ENCODE data around the gene DDIT3.

Gene DDIT3

DNA sequence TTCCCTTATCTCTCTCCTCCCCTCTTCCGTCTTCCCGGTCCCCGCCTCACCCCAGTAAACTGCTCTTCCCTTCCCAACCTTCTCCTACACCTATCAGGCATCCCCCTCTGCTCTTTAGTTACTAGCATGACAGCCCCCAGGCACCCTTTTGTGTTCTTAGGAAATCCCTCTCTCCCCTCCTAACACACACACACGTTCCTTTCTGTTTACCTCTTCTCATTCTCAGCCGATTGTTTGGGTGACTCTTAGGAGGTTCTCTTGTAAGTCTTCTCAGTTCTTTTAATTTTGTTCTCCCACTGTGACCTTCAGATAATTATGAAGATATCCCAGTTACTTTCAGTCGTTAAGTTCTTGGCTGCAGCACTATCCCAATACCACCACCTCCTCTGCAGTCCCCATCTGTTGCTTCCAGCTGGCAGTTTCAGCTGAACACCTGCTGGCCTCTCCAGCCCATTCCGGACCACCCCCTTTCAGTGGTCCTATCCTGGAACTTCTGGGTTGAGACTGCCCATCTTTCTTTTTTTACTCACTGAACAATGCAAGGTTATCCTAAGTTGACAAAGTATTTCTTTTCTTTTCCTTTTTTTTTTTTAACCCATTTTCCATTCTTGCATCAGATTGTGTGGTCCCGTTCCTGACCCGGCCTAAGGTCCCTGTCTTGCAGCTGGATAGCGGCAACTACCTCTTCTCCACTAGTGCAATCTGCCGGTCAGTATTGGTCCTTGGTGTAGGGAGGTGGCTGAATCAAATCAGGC, 31.7 kb downstream of the DDIT3 start:
- no peak for DNase-seq (ENCODE audit: low read depth)
- H3K4me3 ChIP-seq (ENCODE audit: low read depth, low read length), result peak overlapping the region; percentile 99
- TF ChIP-seq, protein P1, sequence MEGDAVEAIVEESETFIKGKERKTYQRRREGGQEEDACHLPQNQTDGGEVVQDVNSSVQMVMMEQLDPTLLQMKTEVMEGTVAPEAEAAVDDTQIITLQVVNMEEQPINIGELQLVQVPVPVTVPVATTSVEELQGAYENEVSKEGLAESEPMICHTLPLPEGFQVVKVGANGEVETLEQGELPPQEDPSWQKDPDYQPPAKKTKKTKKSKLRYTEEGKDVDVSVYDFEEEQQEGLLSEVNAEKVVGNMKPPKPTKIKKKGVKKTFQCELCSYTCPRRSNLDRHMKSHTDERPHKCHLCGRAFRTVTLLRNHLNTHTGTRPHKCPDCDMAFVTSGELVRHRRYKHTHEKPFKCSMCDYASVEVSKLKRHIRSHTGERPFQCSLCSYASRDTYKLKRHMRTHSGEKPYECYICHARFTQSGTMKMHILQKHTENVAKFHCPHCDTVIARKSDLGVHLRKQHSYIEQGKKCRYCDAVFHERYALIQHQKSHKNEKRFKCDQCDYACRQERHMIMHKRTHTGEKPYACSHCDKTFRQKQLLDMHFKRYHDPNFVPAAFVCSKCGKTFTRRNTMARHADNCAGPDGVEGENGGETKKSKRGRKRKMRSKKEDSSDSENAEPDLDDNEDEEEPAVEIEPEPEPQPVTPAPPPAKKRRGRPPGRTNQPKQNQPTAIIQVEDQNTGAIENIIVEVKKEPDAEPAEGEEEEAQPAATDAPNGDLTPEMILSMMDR (IDR thresholded peaks at IDR 0.05; ENCODE audit: low read depth, low read length), result no peak
- no peak for TF ChIP-seq POLR2A (IDR thresholded peaks at IDR 0.05; ENCODE audit: extremely low read depth, insufficient read length)
- no peak for TF ChIP-seq MYC (IDR thresholded peaks at IDR 0.05; ENCODE audit: low read depth, low read length)
- TF ChIP-seq, protein P2, sequence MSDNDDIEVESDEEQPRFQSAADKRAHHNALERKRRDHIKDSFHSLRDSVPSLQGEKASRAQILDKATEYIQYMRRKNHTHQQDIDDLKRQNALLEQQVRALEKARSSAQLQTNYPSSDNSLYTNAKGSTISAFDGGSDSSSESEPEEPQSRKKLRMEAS (IDR thresholded peaks at IDR 0.05; ENCODE audit: low read depth, low read length), result no peak

DNA sequence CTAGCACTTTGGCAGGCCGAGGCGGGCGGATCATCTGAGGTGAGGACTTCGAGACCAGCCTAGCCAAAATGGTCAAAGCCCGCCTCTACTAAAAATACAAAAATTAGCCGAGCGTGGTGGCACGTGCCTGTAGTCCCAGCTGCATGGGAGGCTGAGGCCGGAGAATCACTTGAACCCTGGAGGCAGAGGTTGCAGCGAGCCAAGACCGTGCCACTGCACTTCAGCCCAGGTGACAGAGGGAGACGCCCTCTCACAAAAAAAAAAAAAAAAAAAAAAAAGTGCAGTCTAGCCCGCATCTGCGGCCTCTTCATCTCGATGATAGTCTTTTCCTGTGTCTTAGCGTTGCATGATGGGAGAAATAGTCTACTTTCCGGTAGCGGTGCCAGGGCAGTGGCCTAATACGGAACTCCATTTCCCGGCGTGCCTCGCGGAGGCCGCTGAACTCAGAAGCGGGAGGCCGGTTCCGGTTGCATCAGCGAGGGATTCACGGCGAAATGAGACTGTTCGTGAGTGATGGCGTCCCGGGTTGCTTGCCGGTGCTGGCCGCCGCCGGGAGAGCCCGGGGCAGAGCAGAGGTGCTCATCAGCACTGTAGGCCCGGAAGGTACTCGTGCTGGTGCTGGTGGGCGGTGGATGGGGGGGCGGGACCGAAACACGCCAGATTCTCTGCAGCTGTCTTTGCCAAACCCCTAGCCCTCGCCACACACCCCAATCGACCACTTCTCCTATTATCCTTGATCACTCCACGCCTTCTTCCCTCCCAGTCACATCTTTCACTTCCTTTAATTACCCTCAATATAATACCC, 32.5 kb downstream of the DDIT3 start, which contains the start of gene MARS1:
MARS1 (plus strand) TSS at position 472 of the 805 bp plus-strand sequence; CDS start at position 495, 23 bp downstream.
- H3K4me3 ChIP-seq (ENCODE audit: low read depth, low read length), result peak within 1 kb of the TSS; percentile 99
- TF ChIP-seq, protein P1 (IDR thresholded peaks at IDR 0.05; ENCODE audit: low read depth, low read length), result peak; percentile 47
- TF ChIP-seq, protein P2 (IDR thresholded peaks at IDR 0.05; ENCODE audit: low read depth, low read length), result peak; percentile 65
- TF ChIP-seq MYC (IDR thresholded peaks at IDR 0.05; ENCODE audit: low read depth, low read length) (peak; percentile 58), POLR2A (IDR thresholded peaks at IDR 0.05; ENCODE audit: extremely low read depth, insufficient read length) (peak; percentile 48)
- DNase-seq (ENCODE audit: low read depth), result peak; percentile 98

DNA sequence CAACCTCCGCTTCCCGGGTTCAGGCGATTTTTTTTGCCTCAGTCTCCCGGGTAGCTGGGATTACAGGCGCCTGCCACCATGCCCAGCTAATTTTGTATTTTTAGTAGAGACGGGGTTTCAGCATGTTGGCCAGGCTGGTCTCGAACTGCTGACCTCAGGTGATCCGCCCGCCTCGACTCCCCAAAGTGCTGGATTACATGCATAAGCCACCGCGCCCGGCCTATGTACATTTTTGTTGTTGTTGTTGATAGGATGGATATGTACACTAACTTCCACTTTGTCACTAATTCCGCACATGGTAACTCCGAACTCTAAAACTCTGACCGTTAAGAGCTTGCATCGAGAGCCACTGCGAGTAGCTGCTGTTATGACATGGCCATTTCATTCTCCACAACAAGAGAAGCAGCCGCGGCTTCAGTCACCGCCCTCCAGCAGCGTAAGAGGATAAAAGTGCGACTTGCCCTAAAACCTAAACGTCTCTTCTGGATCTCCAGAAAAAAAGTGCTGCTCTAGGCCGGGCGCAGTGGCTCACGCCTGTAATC, 33.2 kb downstream of the DDIT3 start:
- DNase-seq (ENCODE audit: low read depth), result no peak
- TF ChIP-seq, protein P2 (IDR thresholded peaks at IDR 0.05; ENCODE audit: low read depth, low read length), result no peak
- TF ChIP-seq, protein P1 (IDR thresholded peaks at IDR 0.05; ENCODE audit: low read depth, low read length), result no peak
- no peak for TF ChIP-seq MYC (IDR thresholded peaks at IDR 0.05; ENCODE audit: low read depth, low read length)
- no peak for TF ChIP-seq POLR2A (IDR thresholded peaks at IDR 0.05; ENCODE audit: extremely low read depth, insufficient read length)
- no peak overlapping the region for H3K4me3 ChIP-seq (ENCODE audit: low read depth, low read length)

DNA sequence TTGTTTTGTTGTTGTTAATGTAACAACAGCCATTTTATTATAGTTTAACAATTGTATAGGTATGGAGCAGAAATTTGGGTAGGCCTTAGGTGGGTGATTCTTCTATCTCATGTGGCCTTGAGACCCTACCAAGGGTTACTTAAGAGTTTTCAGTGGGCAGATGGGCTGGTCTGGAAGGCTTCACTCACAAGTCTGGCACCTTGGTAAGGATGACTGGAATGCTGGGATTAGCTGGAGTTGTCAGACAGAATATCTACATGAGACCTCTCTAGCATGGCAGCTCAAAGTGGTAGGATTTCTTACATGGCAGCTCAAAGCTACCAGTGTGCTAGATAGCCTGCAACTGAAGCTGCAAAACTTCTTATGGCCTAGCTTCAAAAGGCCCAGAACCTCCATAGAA, 34.6 kb downstream of the DDIT3 start:
- no peak overlapping the region for H3K4me3 ChIP-seq (ENCODE audit: low read depth, low read length)
- TF ChIP-seq, protein P2 (IDR thresholded peaks at IDR 0.05; ENCODE audit: low read depth, low read length), result no peak
- TF ChIP-seq, protein P1 (IDR thresholded peaks at IDR 0.05; ENCODE audit: low read depth, low read length), result no peak
- TF ChIP-seq POLR2A (IDR thresholded peaks at IDR 0.05; ENCODE audit: extremely low read depth, insufficient read length) (no peak), MYC (IDR thresholded peaks at IDR 0.05; ENCODE audit: low read depth, low read length) (no peak)
- no peak for DNase-seq (ENCODE audit: low read depth)

DNA sequence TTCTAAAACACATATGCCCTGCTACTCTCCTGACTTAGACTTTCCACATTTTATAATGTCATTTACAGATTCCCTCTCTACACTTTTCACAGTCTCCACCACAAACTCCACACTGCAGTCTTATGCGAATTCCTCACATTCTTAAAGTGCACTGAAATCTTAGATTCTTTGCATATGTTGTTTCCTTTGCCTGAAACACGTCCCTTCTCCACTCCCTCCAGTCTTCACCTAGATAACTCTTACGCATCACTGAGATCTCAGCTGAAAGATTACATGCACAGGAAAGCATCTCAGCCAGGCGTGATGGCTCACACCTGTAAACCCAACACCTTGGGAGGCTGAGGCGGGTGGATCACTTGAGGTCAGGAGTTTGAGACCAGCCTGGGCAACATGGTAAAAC, 36.8 kb downstream of the DDIT3 start:
- TF ChIP-seq POLR2A (IDR thresholded peaks at IDR 0.05; ENCODE audit: extremely low read depth, insufficient read length) (no peak), MYC (IDR thresholded peaks at IDR 0.05; ENCODE audit: low read depth, low read length) (no peak)
- TF ChIP-seq, protein P2 (IDR thresholded peaks at IDR 0.05; ENCODE audit: low read depth, low read length), result no peak
- TF ChIP-seq, protein P1 (IDR thresholded peaks at IDR 0.05; ENCODE audit: low read depth, low read length), result no peak
- no peak overlapping the region for H3K4me3 ChIP-seq (ENCODE audit: low read depth, low read length)
- DNase-seq (ENCODE audit: low read depth), result no peak

Data from NB4 (cell line).